ENCODE data around the gene RSRP1. TPM values are rescaled to one million over a fixed set of nuclear protein-coding genes. Genes with fewer than 3 reads are reported as not detected.
A peak's percentile ranks its signal among the peaks of the same experiment; 100 is the strongest.
"Not testable (repeated sequence)": the region's sequence is repeated elsewhere in the genome, so short reads cannot be mapped to it uniquely, and the experiment has no call there.

Gene RSRP1
- total RNA-seq, 1 donor from 2014 or later = 83.4 TPM

DNA sequence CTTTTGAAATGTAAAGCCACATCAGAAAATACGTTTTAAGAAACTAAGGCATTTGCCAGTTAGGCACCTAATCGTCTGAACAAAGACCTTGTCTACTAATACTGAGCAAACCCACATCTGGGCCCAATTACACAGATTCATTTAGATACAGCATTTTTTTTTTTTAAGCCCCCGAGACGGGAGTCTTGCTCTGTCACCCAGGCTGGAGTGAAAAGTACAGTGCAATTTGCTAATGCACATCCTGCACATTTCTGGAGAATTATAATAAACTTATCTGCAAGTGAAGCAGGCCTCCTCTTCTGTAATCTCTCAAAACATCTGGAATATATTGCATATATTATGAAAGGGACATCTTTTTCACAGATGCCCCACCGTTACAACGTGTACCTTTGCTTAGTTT, 3.3 kb downstream of the RSRP1 start:
- H3K9me3 Mint-ChIP-seq (ENCODE audit: unreplicated experiment) = peaks cover 7% of the 10 kb centered on the region
- peaks cover 12% of the 10 kb centered on the region for H3K4me1 Mint-ChIP-seq (ENCODE audit: low read depth, unreplicated experiment)
- TF ChIP-seq, protein P1, sequence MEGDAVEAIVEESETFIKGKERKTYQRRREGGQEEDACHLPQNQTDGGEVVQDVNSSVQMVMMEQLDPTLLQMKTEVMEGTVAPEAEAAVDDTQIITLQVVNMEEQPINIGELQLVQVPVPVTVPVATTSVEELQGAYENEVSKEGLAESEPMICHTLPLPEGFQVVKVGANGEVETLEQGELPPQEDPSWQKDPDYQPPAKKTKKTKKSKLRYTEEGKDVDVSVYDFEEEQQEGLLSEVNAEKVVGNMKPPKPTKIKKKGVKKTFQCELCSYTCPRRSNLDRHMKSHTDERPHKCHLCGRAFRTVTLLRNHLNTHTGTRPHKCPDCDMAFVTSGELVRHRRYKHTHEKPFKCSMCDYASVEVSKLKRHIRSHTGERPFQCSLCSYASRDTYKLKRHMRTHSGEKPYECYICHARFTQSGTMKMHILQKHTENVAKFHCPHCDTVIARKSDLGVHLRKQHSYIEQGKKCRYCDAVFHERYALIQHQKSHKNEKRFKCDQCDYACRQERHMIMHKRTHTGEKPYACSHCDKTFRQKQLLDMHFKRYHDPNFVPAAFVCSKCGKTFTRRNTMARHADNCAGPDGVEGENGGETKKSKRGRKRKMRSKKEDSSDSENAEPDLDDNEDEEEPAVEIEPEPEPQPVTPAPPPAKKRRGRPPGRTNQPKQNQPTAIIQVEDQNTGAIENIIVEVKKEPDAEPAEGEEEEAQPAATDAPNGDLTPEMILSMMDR (IDR thresholded peaks at IDR 0.05; ENCODE audit: partially characterized antibody, unreplicated experiment) = no peak
- peaks cover 10% of the 10 kb centered on the region for H3K27me3 Mint-ChIP-seq (ENCODE audit: unreplicated experiment)
- no peak overlapping the region for H3K27ac Mint-ChIP-seq (ENCODE audit: unreplicated experiment)
- DNase-seq = no peak
- H3K4me3 Mint-ChIP-seq (ENCODE audit: unreplicated experiment) = no peak overlapping the region
- H3K36me3 Mint-ChIP-seq (ENCODE audit: unreplicated experiment) = no peaks in the 10 kb centered on the region

DNA sequence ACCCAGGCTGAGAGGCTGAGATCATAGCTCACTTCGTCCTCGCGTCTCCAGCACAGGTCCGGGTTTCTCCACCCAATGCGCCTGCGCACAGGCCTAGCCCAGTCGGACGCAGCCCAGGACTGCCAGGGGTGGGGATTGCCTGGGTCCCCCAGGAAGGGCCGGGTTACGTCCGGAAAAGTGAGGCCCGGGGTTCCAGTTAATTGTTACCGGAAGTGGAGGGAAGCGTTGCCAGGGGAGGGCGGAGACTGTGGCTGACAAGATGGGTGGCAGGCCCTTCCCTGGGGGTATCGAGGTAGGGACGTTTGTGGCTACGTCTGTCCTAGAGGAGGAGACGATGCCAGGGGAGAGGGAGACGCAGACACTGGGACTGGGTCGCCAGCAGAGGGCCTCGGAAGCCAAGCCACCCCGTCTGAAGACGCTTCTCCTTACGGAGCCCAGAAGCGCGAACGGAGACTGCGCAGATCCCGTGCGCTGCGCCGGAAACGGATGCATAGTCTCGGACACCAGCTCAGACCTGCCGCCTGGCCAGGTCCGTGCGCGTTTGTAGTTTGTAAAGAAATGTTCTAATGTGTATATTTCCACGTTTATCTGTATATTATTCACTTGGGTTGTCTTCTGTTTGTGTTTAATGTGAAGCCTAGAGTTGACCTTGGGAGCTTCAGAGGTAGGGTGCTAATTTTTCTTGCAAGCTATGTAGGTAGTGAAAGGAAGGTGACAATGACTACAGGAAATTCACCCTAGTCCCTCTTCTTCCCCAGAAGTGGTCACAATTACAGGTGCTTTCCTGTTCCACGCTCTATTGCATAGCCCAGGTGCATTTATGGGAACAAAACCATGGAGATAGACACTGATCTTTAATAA, 7.3 kb downstream of the RSRP1 start:
- peaks cover 2% of the 10 kb centered on the region for H3K9me3 Mint-ChIP-seq (ENCODE audit: unreplicated experiment)
- TF ChIP-seq, protein P1 (IDR thresholded peaks at IDR 0.05; ENCODE audit: partially characterized antibody, unreplicated experiment) = peak; percentile 35
- peak; percentile 89 for DNase-seq
- peak overlapping the region; percentile 93 for H3K27ac Mint-ChIP-seq (ENCODE audit: unreplicated experiment)
- H3K27me3 Mint-ChIP-seq (ENCODE audit: unreplicated experiment) = no peaks in the 10 kb centered on the region
- no peaks in the 10 kb centered on the region for H3K36me3 Mint-ChIP-seq (ENCODE audit: unreplicated experiment)
- peaks cover 3% of the 10 kb centered on the region for H3K4me1 Mint-ChIP-seq (ENCODE audit: low read depth, unreplicated experiment)
- peak overlapping the region; percentile 87 for H3K4me3 Mint-ChIP-seq (ENCODE audit: unreplicated experiment)

DNA sequence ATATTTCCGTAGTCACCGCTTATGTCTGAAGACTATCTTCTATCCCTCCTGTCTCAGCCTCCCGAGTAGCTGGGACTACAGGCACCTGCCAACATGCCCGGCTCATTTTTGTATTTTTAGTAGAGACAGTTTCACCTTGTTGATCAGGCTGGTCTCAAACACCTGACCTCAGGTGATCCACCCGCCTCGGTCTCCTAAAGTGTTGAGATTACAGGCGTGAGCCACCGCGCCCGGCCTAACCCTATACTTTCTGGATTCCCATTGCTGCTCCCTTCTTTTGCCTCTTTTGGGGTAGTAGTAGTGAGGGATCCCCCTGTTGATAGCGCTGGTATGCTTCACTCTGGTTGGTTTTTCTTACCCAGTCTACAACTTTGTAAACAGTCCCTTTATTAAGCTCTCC, 9.2 kb downstream of the RSRP1 start:
- Mint-ChIP-seq H3K4me1 (ENCODE audit: low read depth, unreplicated experiment) (peaks cover 6% of the 10 kb centered on the region), H3K4me3 (ENCODE audit: unreplicated experiment) (no peak overlapping the region), H3K27me3 (ENCODE audit: unreplicated experiment) (no peaks in the 10 kb centered on the region), H3K36me3 (ENCODE audit: unreplicated experiment) (no peaks in the 10 kb centered on the region), H3K27ac (ENCODE audit: unreplicated experiment) (no peak overlapping the region), H3K9me3 (ENCODE audit: unreplicated experiment) (peaks cover 2% of the 10 kb centered on the region)
- TF ChIP-seq, protein P1 (IDR thresholded peaks at IDR 0.05; ENCODE audit: partially characterized antibody, unreplicated experiment) = no peak
- no peak for DNase-seq

DNA sequence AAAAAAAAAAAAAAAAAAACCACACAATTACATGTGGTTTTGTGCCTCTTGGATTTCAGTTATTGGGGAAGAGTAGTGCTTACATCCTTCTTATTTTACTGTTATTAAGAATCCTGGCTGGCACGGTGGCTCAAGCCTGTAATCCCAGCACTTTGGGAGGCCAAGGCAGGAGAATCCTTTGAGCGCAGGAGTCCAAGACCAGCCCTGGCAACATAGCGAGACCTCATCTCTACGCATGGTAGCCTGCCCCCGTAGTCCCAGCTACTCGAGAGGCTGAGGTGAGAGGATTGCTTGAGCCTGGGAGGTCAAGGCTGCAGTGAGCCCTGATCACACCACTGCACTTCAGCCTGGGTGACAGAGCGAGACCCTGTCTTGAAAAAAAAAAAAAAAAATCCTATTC, 11.0 kb downstream of the RSRP1 start:
- DNase-seq; H3K4me3 Mint-ChIP-seq (ENCODE audit: unreplicated experiment): not testable (repeated sequence)

DNA sequence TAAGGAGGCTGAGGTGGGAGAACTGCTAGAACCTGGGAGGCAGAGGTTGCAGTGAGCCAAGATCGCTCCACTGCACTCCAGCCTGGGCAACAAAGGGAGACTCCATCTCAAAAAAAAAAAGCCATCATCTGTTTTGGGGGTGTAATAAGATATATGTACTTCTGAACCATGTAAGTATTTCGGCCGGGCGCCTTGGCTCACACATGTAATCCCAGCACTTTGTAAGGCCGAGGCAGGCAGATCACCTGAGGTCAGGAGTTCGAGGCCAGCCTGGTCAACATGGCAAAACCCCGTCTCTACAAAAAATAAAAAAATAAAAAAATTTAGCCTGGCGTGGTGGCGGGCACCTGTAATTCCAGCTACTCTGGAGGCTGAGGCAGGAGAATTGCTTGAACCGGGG, 11.8 kb downstream of the RSRP1 start:
- not testable (repeated sequence) for H3K9me3 Mint-ChIP-seq (ENCODE audit: unreplicated experiment); H3K27me3 Mint-ChIP-seq (ENCODE audit: unreplicated experiment); DNase-seq; H3K4me3 Mint-ChIP-seq (ENCODE audit: unreplicated experiment); H3K27ac Mint-ChIP-seq (ENCODE audit: unreplicated experiment); H3K36me3 Mint-ChIP-seq (ENCODE audit: unreplicated experiment)
- peaks cover 11% of the 10 kb centered on the region for H3K4me1 Mint-ChIP-seq (ENCODE audit: low read depth, unreplicated experiment)

More for the DNA sequence above, 11.0 kb downstream of the RSRP1 start:
- not testable (repeated sequence) for H3K9me3 Mint-ChIP-seq (ENCODE audit: unreplicated experiment); H3K36me3 Mint-ChIP-seq (ENCODE audit: unreplicated experiment); H3K27me3 Mint-ChIP-seq (ENCODE audit: unreplicated experiment); H3K27ac Mint-ChIP-seq (ENCODE audit: unreplicated experiment)
- H3K4me1 Mint-ChIP-seq (ENCODE audit: low read depth, unreplicated experiment) = peaks cover 11% of the 10 kb centered on the region
